AG09319 (cell line): ENCODE results near the gene TNIP1.

Experiments
- DNase-seq: peaks from one replicate; pipeline ENCODE4 v3.0.0-alpha.2; 2010; ENCODE audit warnings: low read depth; ENCODE audit errors: extremely low read depth
- TF ChIP-seq, protein P1 (sequence below): IDR thresholded peaks from 2 replicates; pipeline ENCODE4 v1.5.1; 2011; ENCODE audit warnings: low read depth, mild to moderate bottlenecking, inconsistent platforms, low read length, moderate library complexity

TNIP1 gene

DNA sequence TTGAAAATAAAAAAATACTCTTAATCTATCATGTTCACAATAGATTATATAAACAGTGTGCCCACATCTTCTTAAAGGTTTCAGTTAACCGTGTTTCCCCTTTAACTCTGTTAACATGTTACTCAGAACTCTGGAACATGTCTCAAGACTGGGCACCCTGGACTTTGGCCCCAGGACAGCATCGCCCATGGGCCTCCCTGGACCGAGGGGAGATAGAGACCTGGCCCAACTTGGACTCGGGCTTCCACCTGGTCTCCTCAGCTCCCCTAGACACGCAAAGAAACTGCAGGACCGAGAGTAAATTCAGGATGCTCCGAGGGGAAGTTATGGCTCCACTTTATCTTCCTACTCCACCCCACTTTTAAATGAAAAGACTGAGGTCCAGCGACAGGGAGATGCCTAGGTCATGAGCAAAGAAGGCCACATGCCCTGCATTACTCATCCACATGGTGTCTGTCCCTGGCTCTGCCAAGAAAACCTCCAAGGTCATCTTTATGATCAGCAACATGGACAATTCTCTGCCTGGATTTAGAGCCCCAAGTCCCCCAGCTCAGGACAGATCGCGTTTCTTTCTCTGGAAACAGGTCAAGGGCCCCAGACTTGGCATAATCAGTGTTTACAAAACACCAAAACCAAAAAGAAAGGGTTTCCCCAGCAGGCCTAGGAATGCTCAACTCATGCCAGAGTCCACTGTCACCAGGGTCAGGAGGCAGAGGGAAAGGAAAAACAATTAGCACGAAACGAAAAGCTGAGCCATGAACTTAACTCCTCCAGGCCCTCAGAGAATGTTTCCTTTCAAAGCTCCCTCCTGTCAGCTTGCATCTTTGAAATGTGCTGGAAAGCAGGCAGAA is 43.0 kb downstream of the TNIP1 start:
- TF ChIP-seq, protein P1, sequence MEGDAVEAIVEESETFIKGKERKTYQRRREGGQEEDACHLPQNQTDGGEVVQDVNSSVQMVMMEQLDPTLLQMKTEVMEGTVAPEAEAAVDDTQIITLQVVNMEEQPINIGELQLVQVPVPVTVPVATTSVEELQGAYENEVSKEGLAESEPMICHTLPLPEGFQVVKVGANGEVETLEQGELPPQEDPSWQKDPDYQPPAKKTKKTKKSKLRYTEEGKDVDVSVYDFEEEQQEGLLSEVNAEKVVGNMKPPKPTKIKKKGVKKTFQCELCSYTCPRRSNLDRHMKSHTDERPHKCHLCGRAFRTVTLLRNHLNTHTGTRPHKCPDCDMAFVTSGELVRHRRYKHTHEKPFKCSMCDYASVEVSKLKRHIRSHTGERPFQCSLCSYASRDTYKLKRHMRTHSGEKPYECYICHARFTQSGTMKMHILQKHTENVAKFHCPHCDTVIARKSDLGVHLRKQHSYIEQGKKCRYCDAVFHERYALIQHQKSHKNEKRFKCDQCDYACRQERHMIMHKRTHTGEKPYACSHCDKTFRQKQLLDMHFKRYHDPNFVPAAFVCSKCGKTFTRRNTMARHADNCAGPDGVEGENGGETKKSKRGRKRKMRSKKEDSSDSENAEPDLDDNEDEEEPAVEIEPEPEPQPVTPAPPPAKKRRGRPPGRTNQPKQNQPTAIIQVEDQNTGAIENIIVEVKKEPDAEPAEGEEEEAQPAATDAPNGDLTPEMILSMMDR: no peak
- DNase-seq: peak; percentile 71

DNA sequence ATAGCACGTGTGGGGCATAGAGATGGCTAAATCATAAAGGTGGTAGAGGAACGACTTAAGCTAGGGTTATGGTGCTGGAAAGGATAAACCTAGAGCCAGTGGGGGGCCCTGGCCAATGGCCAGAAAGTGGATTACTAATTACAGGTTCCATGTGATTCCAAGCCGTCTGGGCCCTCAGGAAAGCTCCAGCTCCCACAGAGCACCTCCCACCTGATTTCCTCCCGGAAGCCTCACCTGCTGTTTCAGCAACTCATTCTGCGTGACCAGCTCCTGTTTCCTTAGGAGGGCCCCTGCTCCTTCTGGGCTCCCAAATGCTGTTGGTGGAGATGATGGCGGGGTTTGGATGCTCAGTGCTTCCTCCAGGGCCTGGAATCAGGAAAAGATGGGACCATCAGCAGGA is 44.3 kb downstream of the TNIP1 start:
- TF ChIP-seq, protein P1: no peak

DNA sequence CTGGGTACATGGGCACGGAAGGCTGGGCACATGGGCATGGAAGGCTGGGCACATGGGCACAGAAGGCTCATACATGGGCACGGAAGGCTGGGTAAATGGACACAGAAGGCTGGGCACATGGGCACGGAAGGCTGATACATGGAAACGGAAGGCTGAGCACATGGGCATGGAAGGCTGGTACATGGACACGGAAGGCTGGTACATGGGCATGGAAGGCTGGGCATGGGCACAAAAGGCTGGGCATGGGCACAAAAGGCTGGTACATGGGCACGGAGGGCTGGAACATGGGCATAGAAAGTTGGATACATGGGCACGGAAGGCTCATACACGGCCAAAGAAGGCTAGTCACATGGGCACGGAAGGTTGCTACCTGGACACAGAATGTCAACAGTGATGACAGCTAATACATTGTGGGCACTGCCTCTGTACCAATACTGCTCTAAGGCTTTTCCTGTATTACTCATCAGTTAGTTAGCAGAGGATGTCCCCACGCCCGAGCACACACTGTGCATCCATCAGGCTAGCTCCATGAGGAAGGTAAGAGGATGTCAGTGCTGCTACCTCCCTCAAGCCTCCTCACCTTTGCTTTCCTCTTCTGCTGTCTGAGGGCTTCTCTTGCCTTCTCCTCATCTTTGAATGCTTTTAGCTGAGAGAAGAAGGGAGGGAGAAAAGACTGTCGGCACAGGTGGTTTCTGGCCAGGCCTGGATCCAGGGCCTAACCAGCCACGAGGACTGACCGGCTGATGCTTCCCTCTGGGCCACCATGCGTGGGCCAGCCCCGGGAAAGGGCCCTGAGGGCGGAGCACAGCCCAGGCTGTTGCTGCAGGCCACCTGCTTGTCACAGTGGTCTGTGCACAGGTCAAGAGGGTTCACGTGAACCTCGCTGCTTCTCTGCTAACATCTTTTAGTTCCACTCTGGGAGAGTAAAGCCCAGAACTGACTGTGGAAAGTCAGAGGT is 46.1 kb downstream of the TNIP1 start:
- no peak for DNase-seq
- TF ChIP-seq, protein P1: no peak

More for the DNA sequence above, 44.3 kb downstream of the TNIP1 start:
- no peak for DNase-seq

DNA sequence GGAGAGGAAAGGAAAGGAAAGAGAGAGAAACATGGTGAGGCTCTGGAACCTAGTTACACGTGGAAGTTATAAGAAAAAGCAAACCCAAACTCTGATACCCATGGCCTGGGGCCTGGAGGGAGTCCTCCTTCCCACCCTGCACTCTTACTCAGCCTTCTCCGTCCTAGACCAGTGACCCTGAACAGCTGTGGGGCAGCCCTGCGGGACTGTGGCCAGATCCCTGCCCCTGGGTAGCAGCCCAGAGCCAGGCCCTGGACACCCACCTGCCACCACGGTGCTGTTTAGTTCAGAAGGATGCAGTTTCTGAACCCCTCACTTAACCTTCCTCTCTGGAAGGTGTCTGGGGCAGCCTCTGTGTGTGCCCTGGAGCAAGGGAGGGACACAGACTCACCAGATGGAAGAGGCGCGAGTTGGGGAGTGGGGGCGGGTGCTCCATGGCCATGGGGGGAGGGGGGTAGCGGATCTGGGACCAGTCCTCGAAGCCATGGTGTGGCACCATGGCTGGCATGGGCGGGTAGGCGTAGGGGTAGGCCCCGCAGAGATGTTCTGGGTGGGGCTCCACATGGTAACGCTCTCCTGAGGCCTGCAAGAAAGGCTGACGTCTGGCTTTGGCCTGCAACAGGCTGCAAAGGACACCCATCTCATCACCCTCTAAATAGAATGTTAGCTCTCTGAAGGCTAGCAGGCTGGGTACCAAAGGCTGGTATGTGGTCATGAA is 47.5 kb downstream of the TNIP1 start:
- TF ChIP-seq, protein P1: no peak
- no peak for DNase-seq

DNA sequence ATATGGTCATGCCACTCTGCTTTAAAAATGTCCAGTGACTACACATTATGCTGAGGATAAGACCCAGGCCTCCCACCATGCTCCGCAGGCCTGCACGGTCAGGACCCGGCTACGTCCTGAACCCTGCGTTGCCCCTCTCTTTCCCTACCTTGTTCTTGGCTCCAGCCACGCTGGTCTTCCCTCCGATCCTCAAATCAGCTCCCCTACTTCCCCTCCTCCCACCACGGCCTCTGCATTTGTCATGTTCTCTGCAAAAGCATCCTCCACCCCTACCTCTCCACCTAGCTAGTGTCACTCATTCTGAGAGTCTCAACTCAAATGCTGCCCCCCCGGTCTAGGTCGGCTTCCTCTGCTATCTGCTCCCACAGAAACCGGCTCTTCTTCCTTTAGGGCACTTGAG is 49.3 kb downstream of the TNIP1 start:
- TF ChIP-seq, protein P1: no peak
- DNase-seq: no peak

DNA sequence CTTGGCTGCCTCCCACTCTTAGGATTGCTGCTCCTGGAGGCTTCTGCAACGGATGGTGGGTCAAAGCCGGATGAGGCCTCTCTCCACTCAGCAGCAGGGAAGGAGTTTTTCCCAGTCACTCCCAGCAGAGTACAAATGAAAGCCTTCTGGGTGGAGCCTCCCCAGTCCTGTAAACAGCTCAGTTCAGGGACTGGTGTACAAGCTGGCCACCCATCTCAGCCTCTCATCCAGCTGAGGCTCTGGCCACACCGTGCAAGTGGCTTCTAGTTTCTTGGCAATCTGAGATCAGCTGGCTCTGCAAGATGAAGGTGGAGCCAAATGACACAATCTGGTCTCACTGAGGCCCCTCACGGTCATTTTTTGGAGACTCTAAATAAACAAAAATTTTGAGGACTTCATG is 50.5 kb downstream of the TNIP1 start:
- TF ChIP-seq, protein P1: no peak
- DNase-seq: no peak
